ENCODE results near the gene CERT1.

Gene CERT1

GRCh38 chr5:75348241-75348640, 163.2 kb downstream of the CERT1 start:
- Histone ChIP-seq H3K79me1 (ENCODE audit: low read depth, low read length) (peaks cover 2% of the 10 kb centered on the region), H2AK5ac (ENCODE audit: low read depth, low read length) (no peak overlapping the region), H4K8ac (ENCODE audit: low read depth, low read length) (no peak overlapping the region), H3K18ac (ENCODE audit: low read length) (no peak overlapping the region), H4K91ac (ENCODE audit: low read depth, low read length, poor library complexity) (no peak overlapping the region), H3K9ac (ENCODE audit: low read depth, low read length, poor library complexity) (no peak overlapping the region), H2AFZ (ENCODE audit: low read length) (no peak overlapping the region), H2BK120ac (ENCODE audit: low read depth, low read length) (no peak overlapping the region), H2BK15ac (ENCODE audit: low read length) (no peak overlapping the region), H3K27me3 (ENCODE audit: control insufficient read depth in 3 of 3, insufficient read depth in 3 of 3, low read depth in 1 of 3, low read length in 3 of 3) (no peaks in the 10 kb centered on the region), H3K23ac (ENCODE audit: low read depth, low read length, poor library complexity) (no peak overlapping the region), H3K4me2 (ENCODE audit: insufficient read depth, low read length, poor library complexity, severe bottlenecking) (no peak overlapping the region), H2BK12ac (ENCODE audit: low read length) (no peak overlapping the region), H3K9me3 (replicated peaks in 1 of 2; ENCODE audit: control insufficient read depth in 2 of 2, insufficient read depth in 1 of 2, low read depth in 1 of 2, low read length in 2 of 2) (no peaks in the 10 kb centered on the region), H2BK5ac (ENCODE audit: low read length) (no peak overlapping the region), H3K4me3 (ENCODE audit: low read length in 2 of 2) (no peak overlapping the region), H3K27ac (replicated peaks; ENCODE audit: low read length) (no peak overlapping the region), H3K4ac (ENCODE audit: low read length) (no peak overlapping the region), H3K14ac (ENCODE audit: low read length) (no peak overlapping the region), H3K4me1 (ENCODE audit: control insufficient read depth in 2 of 2, insufficient read depth in 1 of 2, low read depth in 1 of 2, low read length in 2 of 2) (no peaks in the 10 kb centered on the region), H3K36me3 (replicated peaks in 1 of 2; ENCODE audit: control insufficient read depth in 2 of 2, insufficient read depth in 2 of 2, low read length in 2 of 2) (peaks cover 33 to 100% of the 10 kb centered on the region in 2 donors)
- DNase-seq (ENCODE audit: low spot score) = no peak
- WGBS, 2 donors (ENCODE audit: extremely low coverage in 2 of 2, insufficient read length in 2 of 2, insufficient replicate concordance in 1 of 2) = no CpG with 5 or more reads among the region's 3 CpGs

DNA sequence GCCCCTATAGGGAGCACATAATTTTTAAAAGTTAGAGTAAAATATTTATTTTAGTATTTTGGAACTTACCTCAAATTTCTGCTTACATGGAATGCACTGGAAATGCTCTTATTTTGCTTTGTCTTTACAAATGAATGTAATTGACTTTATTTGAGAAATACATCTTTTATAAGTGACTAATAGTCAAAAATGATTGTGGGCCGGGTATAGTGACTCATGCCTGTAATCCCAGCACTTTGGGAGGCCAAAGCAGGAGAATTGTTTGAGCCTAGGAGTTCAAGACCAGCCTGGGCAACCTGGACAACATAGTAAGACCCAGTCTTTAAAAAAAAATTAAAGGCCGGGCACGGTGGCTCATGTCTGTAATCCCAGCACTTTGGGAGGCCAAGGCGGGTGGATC, 168.6 kb downstream of the CERT1 start:
- Histone ChIP-seq H3K79me1 (ENCODE audit: low read depth, low read length) (peaks cover 2% of the 10 kb centered on the region), H3K18ac (ENCODE audit: low read length) (no peak overlapping the region), H3K9me3 (replicated peaks in 1 of 2; ENCODE audit: control insufficient read depth in 2 of 2, insufficient read depth in 1 of 2, low read depth in 1 of 2, low read length in 2 of 2) (no peaks in the 10 kb centered on the region), H2BK5ac (ENCODE audit: low read length) (no peak overlapping the region), H3K14ac (ENCODE audit: low read length) (no peak overlapping the region), H2BK120ac (ENCODE audit: low read depth, low read length) (no peak overlapping the region), H2BK12ac (ENCODE audit: low read length) (no peak overlapping the region), H2AFZ (ENCODE audit: low read length) (no peak overlapping the region), H3K9ac (ENCODE audit: low read depth, low read length, poor library complexity) (no peak overlapping the region), H3K4me1 (ENCODE audit: control insufficient read depth in 2 of 2, insufficient read depth in 1 of 2, low read depth in 1 of 2, low read length in 2 of 2) (peaks cover 2 to 14% of the 10 kb centered on the region in 2 donors), H3K36me3 (replicated peaks in 1 of 2; ENCODE audit: control insufficient read depth in 2 of 2, insufficient read depth in 2 of 2, low read length in 2 of 2) (peaks cover 14 to 93% of the 10 kb centered on the region in 2 donors), H3K4ac (ENCODE audit: low read length) (no peak overlapping the region), H3K4me2 (ENCODE audit: insufficient read depth, low read length, poor library complexity, severe bottlenecking) (no peak overlapping the region), H2BK15ac (ENCODE audit: low read length) (no peak overlapping the region), H3K23ac (ENCODE audit: low read depth, low read length, poor library complexity) (no peak overlapping the region), H4K91ac (ENCODE audit: low read depth, low read length, poor library complexity) (no peak overlapping the region), H4K8ac (ENCODE audit: low read depth, low read length) (no peak overlapping the region), H2AK5ac (ENCODE audit: low read depth, low read length) (no peak overlapping the region), H3K27me3 (ENCODE audit: control insufficient read depth in 3 of 3, insufficient read depth in 3 of 3, low read depth in 1 of 3, low read length in 3 of 3) (no peaks in the 10 kb centered on the region), H3K27ac (replicated peaks; ENCODE audit: low read length) (no peak overlapping the region), H3K4me3 (ENCODE audit: low read length in 2 of 2) (no peak overlapping the region)
- no peak for DNase-seq (ENCODE audit: low spot score)
- no CpG with 5 or more reads among the region's 4 CpGs for WGBS, 2 donors (ENCODE audit: extremely low coverage in 2 of 2, insufficient read length in 2 of 2, insufficient replicate concordance in 1 of 2)

DNA sequence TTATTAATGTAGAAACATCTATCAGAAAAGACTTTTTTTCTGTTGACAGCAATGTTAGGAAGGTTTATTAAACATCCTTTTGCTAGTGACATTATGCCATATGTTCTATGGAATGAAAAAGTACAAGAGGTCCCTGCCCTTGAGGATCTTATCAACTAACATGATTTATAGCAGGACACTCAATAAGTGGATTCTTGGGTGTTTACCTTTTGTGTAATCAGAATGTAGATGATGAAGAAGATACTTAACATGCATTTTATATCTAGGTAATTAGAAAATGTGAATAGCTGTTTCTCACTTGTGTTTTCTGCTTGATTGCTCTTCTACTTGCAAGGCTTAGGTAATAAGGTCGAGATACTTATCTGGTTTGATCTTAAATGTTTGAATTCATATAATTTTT, 169.5 kb downstream of the CERT1 start:
- H4K91ac ChIP-seq (ENCODE audit: low read depth, low read length, poor library complexity) = no peak overlapping the region
- no peaks in the 10 kb centered on the region for H3K27me3 ChIP-seq (ENCODE audit: control insufficient read depth in 3 of 3, insufficient read depth in 3 of 3, low read depth in 1 of 3, low read length in 3 of 3)
- no peak overlapping the region for H2BK15ac ChIP-seq (ENCODE audit: low read length)
- H3K4me2 ChIP-seq (ENCODE audit: insufficient read depth, low read length, poor library complexity, severe bottlenecking) = no peak overlapping the region
- no peak overlapping the region for H3K23ac ChIP-seq (ENCODE audit: low read depth, low read length, poor library complexity)
- no peak overlapping the region for H3K18ac ChIP-seq (ENCODE audit: low read length)
- no peak overlapping the region for H3K27ac ChIP-seq (replicated peaks; ENCODE audit: low read length)
- no peak overlapping the region for H2AFZ ChIP-seq (ENCODE audit: low read length)
- no peak overlapping the region for H2BK120ac ChIP-seq (ENCODE audit: low read depth, low read length)
- H3K36me3 ChIP-seq (replicated peaks in 1 of 2; ENCODE audit: control insufficient read depth in 2 of 2, insufficient read depth in 2 of 2, low read length in 2 of 2) = peaks cover 9 to 84% of the 10 kb centered on the region in 2 donors
- no peak overlapping the region for H3K4ac ChIP-seq (ENCODE audit: low read length)
- H2BK12ac ChIP-seq (ENCODE audit: low read length) = no peak overlapping the region
- H2AK5ac ChIP-seq (ENCODE audit: low read depth, low read length) = no peak overlapping the region
- no peak overlapping the region for H3K9ac ChIP-seq (ENCODE audit: low read depth, low read length, poor library complexity)
- no peak overlapping the region for H2BK5ac ChIP-seq (ENCODE audit: low read length)
- H3K4me3 ChIP-seq (ENCODE audit: low read length in 2 of 2) = no peak overlapping the region
- H3K4me1 ChIP-seq (ENCODE audit: control insufficient read depth in 2 of 2, insufficient read depth in 1 of 2, low read depth in 1 of 2, low read length in 2 of 2) = peaks cover 2 to 14% of the 10 kb centered on the region in 2 donors
- H3K9me3 ChIP-seq (replicated peaks in 1 of 2; ENCODE audit: control insufficient read depth in 2 of 2, insufficient read depth in 1 of 2, low read depth in 1 of 2, low read length in 2 of 2) = no peaks in the 10 kb centered on the region
- no CpG with 5 or more reads among the region's 1 CpG for WGBS, 2 donors (ENCODE audit: extremely low coverage in 2 of 2, insufficient read length in 2 of 2, insufficient replicate concordance in 1 of 2)
- no peak overlapping the region for H4K8ac ChIP-seq (ENCODE audit: low read depth, low read length)
- DNase-seq (ENCODE audit: low spot score) = no peak
- H3K79me1 ChIP-seq (ENCODE audit: low read depth, low read length) = peaks cover 2% of the 10 kb centered on the region
- H3K14ac ChIP-seq (ENCODE audit: low read length) = no peak overlapping the region

DNA sequence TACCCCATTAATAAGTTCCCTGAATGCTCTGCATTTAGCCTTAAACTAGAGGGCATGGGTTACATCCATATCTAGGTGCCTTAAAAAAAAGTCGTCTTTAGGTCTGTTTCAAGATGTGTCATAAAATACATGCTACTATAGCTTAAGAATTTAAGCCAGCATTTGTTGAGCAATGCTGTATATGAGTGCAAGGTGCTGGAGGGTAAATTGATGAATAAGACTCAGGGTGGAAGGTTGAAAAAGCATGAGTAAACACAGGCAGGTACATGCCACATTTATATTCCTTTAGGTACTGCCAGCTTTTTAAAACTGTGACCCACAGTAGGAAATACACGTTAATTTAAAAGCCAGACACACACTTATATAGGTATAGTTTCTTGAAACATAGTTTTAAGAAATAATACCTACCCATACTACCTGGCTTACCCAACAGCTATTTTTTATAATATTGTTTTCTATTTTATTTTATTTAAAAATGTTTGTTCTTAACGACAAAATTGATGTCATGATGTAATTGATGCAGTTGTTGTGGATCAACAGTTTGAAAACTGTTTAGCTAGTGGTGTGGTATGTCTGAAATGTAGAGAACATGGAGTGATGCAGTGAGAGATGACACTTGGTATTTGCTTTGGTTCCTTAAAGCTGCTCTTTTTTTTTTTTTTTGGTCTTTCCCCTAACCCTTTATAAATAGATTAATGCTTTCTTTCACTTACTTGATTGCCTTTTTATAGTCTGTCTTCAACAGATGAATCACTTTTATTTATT, 170.5 kb downstream of the CERT1 start:
- Histone ChIP-seq H2BK12ac (ENCODE audit: low read length) (no peak overlapping the region), H3K4me2 (ENCODE audit: insufficient read depth, low read length, poor library complexity, severe bottlenecking) (peak overlapping the region; percentile 21), H3K4me1 (ENCODE audit: control insufficient read depth in 2 of 2, insufficient read depth in 1 of 2, low read depth in 1 of 2, low read length in 2 of 2) (peaks cover 2 to 14% of the 10 kb centered on the region in 2 donors), H2BK120ac (ENCODE audit: low read depth, low read length) (no peak overlapping the region), H3K23ac (ENCODE audit: low read depth, low read length, poor library complexity) (no peak overlapping the region), H3K14ac (ENCODE audit: low read length) (no peak overlapping the region), H2AK5ac (ENCODE audit: low read depth, low read length) (no peak overlapping the region), H3K79me1 (ENCODE audit: low read depth, low read length) (peaks cover under 1% of the 10 kb centered on the region), H3K18ac (ENCODE audit: low read length) (no peak overlapping the region), H2BK15ac (ENCODE audit: low read length) (no peak overlapping the region), H4K8ac (ENCODE audit: low read depth, low read length) (no peak overlapping the region), H2AFZ (ENCODE audit: low read length) (no peak overlapping the region), H3K9ac (ENCODE audit: low read depth, low read length, poor library complexity) (no peak overlapping the region), H2BK5ac (ENCODE audit: low read length) (no peak overlapping the region), H3K27ac (replicated peaks; ENCODE audit: low read length) (no peak overlapping the region), H3K27me3 (ENCODE audit: control insufficient read depth in 3 of 3, insufficient read depth in 3 of 3, low read depth in 1 of 3, low read length in 3 of 3) (no peaks in the 10 kb centered on the region), H3K4ac (ENCODE audit: low read length) (no peak overlapping the region), H4K91ac (ENCODE audit: low read depth, low read length, poor library complexity) (no peak overlapping the region), H3K9me3 (replicated peaks in 1 of 2; ENCODE audit: control insufficient read depth in 2 of 2, insufficient read depth in 1 of 2, low read depth in 1 of 2, low read length in 2 of 2) (no peaks in the 10 kb centered on the region), H3K4me3 (ENCODE audit: low read length in 2 of 2) (peak overlapping the region in 1 of 2 donors; percentile 49), H3K36me3 (replicated peaks in 1 of 2; ENCODE audit: control insufficient read depth in 2 of 2, insufficient read depth in 2 of 2, low read length in 2 of 2) (peaks cover 7 to 74% of the 10 kb centered on the region in 2 donors)
- WGBS, 2 donors (ENCODE audit: extremely low coverage in 2 of 2, insufficient read length in 2 of 2, insufficient replicate concordance in 1 of 2) = no CpG with 5 or more reads among the region's 3 CpGs
- no peak for DNase-seq (ENCODE audit: low spot score)

Data from neuronal stem cell (in vitro differentiated cells).